Body of pancreas (tissue), 4 donors: ENCODE data around the gene FCRLB. TPM values are rescaled to one million over a fixed set of nuclear protein-coding genes. Genes with fewer than 3 reads are reported as not detected.

Experiments
- ATAC-seq: fragments of 150-250 bp; one replicate; pipeline ENCODE4 v1.9.1; 2016
- DNase-seq, 4 donors: peaks; one replicate each; pipeline ENCODE4 v3.0.0-alpha.2; 2019
- H3K27ac ChIP-seq, 4 donors: fragments of 200-600 bp; sonication (generic); 1 replicate in 3 of 4; 2 replicates in 1 of 4; pipeline versions ENCODE4 v1.5.1 to v1.6.1; 2016 to 2019; ENCODE audit warnings: mild to moderate bottlenecking in 1 of 4, mixed read lengths in 1 of 4, moderate library complexity in 1 of 4
- H3K27me3 ChIP-seq, 2 donors: fragments of 200-600 bp; sonication (generic); one replicate each; pipeline ENCODE4 v1.6.0; 2016; ENCODE audit warnings: mild to moderate bottlenecking in 1 of 2
- H3K36me3 ChIP-seq, 2 donors: fragments of 200-600 bp; sonication (generic); replicated peaks in 1 of 2; 2 replicates each; pipeline ENCODE4 v1.5.1; 2016; ENCODE audit warnings: low read depth in 2 of 2; ENCODE audit not compliant: insufficient read depth in 1 of 2
- H3K4me1 ChIP-seq: fragments of 200-600 bp; sonication (generic); one replicate; pipeline ENCODE4 v1.6.0; 2016
- H3K4me3 ChIP-seq, 2 donors: fragments of 200-600 bp; sonication (generic); 1 replicate in 1 of 2; 2 replicates in 1 of 2; pipeline ENCODE4 v1.5.1; 2016 to 2019
- H3K9me3 ChIP-seq, 3 donors: fragments of 200-600 bp; sonication (generic); 1 replicate in 2 of 3; 2 replicates in 1 of 3; pipeline ENCODE4 v1.5.1; 2016
- CTCF ChIP-seq, 7 experiments: fragments of 450-650 bp in 4 of 7; fragments of 200-600 bp in 3 of 7; sonication (generic) in 3 of 7; IDR thresholded peaks; one replicate each; pipeline ENCODE4 v1.5.1; 2016 to 2019; ENCODE audit warnings: antibody characterized with exemption in 7 of 7
- POLR2A ChIP-seq, 3 donors: fragments of 450-650 bp; IDR thresholded peaks; one replicate each; pipeline ENCODE4 v1.6.1; 2016; ENCODE audit warnings: antibody characterized with exemption in 3 of 3, mild to moderate bottlenecking in 2 of 3
- WGBS, 2 donors: methylation state at CpG; one replicate each; pipeline ENCODE4 v1.1.5; 2017; 5-methylcytosine and 5-hydroxymethylcytosine counted together
- intact Hi-C: fragments of 100-400 bp; cut with DNase I; formaldehyde crosslinking; loops from one replicate; pipeline ENCODE4 v1.15.1; 2023
- total RNA-seq, 2 donors: library from RNA; depleted of rRNA; stranded (reverse); fragments of >200 nt; gene quantifications; one replicate each; pipeline ENCODE4 v1.1.0, GENCODE V29; 2016

The FCRLB gene
- total RNA-seq, 2 donors from 2014 or later, result not detected

- TF ChIP-seq CTCF (IDR thresholded peaks at IDR 0.05) (no peak), POLR2A (IDR thresholded peaks at IDR 0.05) (no peak)
Measured at GRCh38 chr1:161740921-161741320, 19.6 kb downstream of the FCRLB start.

GRCh38 chr1:161743231-161743630 lies 21.9 kb downstream of the FCRLB start:
- DNase-seq (no peak), ATAC-seq (no peak)

More at GRCh38 chr1:161740921-161741320, 19.6 kb downstream of the FCRLB start:
- Histone ChIP-seq H3K9me3 (no peaks in the 10 kb centered on the region), H3K36me3 (no peaks in the 10 kb centered on the region), H3K27ac (no peak overlapping the region), H3K27me3 (no peaks in the 10 kb centered on the region), H3K4me3 (no peak overlapping the region), H3K4me1 (no peaks in the 10 kb centered on the region)
- intact Hi-C loops, result no loop called here
- ATAC-seq (no peak), DNase-seq (no peak)
- 58 to 59% methylated on average over 6 of the region's 6 CpGs for WGBS, 2 donors

GRCh38 chr1:161747801-161748200 lies 26.5 kb downstream of the FCRLB start:
- 22 to 27% methylated on average over 6 of the region's 6 CpGs for WGBS, 2 donors
- Histone ChIP-seq H3K27me3 (no peaks in the 10 kb centered on the region), H3K4me3 (no peak overlapping the region), H3K9me3 (peaks cover 0 to 6% (median 0%) of the 10 kb centered on the region in 3 donors), H3K36me3 (peaks cover 0 to 5% of the 10 kb centered on the region in 2 donors), H3K27ac (no peak overlapping the region), H3K4me1 (peaks cover 10% of the 10 kb centered on the region)
- intact Hi-C loops, result no loop called here
- ATAC-seq (no peak), DNase-seq (no peak)
- TF ChIP-seq POLR2A (IDR thresholded peaks at IDR 0.05) (no peak), CTCF (IDR thresholded peaks at IDR 0.05) (no peak)

More at GRCh38 chr1:161743231-161743630, 21.9 kb downstream of the FCRLB start:
- no peaks in the 10 kb centered on the region for H3K9me3 ChIP-seq
- no peaks in the 10 kb centered on the region for H3K36me3 ChIP-seq
- WGBS, 2 donors, result 66 to 67% methylated on average over 9 of the region's 9 CpGs
- no peaks in the 10 kb centered on the region for H3K4me1 ChIP-seq
- no peak overlapping the region for H3K27ac ChIP-seq
- H3K27me3 ChIP-seq, result no peaks in the 10 kb centered on the region
- no peak overlapping the region for H3K4me3 ChIP-seq
- TF ChIP-seq POLR2A (IDR thresholded peaks at IDR 0.05) (no peak), CTCF (IDR thresholded peaks at IDR 0.05) (no peak)
- intact Hi-C loops, result no loop called here

GRCh38 chr1:161749509-161750407 lies 28.4 kb downstream of the FCRLB start, which contains the start of gene DUSP12:
Gene DUSP12 (plus strand): TSS chr1:161749786. CDS start chr1:161749802, 16 bp downstream.
- H3K4me1 ChIP-seq, result peaks cover 10% of the 10 kb centered on the region
- ATAC-seq (peak; percentile 100), DNase-seq (peak; percentile 89 to 93 (median 92))
- H3K9me3 ChIP-seq, result peaks cover 0 to 6% (median 0%) of the 10 kb centered on the region in 3 donors
- intact Hi-C loops, result no loop called here
- TF ChIP-seq POLR2A (IDR thresholded peaks at IDR 0.05) (peak; percentile 41 to 78 (median 73)), CTCF (IDR thresholded peaks at IDR 0.05) (no peak)
- no peaks in the 10 kb centered on the region for H3K27me3 ChIP-seq
- WGBS, 2 donors, result 0% methylated on average over 32 to 65 of the region's 65 CpGs
- peaks cover 0 to 15% of the 10 kb centered on the region in 2 donors for H3K36me3 ChIP-seq
- peak within 1 kb of the TSS; percentile 79 to 95 for H3K4me3 ChIP-seq
- peak within 1 kb of the TSS; percentile 72 to 90 (median 81) for H3K27ac ChIP-seq
